Stromal cell of bone marrow (primary cell): ENCODE data around the gene MYH15.

ENCODE experiments used
- DNase-seq: peaks from one replicate; pipeline ENCODE4 v3.0.0-alpha.2; 2012; ENCODE audit warnings: low read depth

Gene MYH15

DNA sequence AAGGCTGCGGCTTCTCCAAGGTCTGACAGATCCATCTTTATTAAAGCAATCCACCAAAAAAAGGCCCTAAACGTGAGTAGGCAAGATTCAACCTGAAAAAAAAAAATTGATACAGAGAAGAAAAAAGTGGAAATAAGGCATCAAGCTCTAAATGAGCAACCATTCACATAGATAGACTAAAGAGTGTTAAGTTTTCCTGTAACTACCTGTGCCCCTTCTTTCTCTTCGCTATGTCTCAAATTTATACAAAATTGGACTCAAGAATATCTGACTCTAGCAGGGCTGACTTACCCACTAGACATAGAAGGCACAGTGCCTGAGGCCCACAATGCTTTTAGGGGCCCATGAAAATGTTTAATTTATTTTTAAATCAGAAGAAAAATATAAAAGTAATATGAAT lies at the start of gene MYH15:
Gene MYH15 (minus strand): TSS at position 101 of the 400 bp plus-strand sequence. CDS start 66 bp downstream, at position 35.
- no peak for DNase-seq

DNA sequence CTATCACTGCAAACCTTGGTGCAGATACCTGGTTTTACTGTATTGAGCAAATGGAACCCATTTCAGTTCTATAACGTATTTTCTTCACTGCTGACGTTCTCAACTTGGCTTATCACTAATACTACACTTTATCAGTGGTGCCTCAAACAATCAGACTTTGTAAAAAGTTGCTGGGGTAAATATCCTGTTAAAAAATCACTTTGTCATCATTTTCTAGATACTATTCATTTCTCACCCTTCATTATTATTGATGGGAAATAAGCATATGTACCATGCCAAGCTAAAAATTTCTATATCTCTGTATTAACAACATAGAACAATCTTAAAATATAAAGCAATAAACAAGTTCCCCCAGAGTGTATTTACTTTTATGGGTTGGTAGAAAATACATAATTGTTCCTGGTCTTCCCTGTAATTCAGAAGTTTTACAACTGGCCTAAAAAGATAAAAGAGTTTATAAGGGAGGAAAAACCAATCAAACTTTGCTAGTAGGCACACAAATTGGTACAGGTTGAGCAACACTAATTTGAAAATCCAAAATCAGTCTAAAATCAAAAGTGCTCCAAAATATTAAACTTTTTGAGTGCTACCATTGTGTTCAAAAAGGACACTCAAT lies 45.7 kb upstream of the MYH15 start:
- DNase-seq, result no peak

DNA sequence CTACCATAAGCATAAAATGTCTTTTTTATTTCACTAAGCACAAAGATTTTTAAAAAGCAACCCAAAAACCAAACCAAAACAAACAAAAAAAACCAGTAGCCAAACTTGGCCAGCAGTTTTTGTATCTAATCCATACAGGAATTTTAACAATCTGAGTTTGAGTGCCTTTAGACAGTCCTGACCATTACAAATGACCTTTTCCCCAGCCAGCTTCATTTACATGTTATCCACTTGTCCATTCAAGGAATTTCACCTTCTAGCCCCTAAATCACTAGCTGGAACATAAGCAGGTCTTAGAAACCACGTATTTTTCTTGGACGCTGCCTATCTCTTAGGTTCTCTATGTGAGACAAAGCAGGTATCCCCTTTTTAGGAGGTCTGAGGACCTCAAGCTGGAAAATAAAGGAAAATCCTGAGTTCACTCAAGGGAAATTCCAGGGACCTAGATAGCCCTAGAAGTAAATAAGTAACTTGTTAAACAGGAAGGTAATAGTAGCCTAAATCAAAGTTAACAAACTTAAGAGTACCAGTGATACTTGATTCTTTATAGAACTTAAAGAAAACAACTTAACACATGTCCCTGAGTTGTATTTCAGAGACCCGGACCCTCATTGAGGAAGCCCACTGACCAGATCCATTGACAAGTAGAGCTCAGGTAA lies 44.6 kb upstream of the MYH15 start:
- DNase-seq, result no peak

DNA sequence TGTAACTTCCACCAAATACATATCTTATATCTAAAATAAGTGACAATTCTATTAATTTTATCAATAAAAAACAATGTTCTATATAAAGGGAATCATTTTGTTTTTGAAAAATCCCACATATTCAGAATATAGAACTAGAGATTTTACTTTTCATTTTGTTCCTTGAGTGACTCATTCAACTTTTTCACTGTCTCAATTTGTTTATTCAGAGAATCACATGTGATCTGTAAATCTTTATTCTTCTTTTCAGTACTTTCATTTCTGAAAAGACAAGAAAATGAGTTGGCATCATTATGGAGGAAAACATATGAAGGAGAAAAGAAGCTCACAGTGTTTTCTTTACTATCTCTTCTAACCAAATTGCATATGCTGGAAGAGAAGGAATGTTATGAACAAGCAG lies 43.8 kb upstream of the MYH15 start:
- no peak for DNase-seq

DNA sequence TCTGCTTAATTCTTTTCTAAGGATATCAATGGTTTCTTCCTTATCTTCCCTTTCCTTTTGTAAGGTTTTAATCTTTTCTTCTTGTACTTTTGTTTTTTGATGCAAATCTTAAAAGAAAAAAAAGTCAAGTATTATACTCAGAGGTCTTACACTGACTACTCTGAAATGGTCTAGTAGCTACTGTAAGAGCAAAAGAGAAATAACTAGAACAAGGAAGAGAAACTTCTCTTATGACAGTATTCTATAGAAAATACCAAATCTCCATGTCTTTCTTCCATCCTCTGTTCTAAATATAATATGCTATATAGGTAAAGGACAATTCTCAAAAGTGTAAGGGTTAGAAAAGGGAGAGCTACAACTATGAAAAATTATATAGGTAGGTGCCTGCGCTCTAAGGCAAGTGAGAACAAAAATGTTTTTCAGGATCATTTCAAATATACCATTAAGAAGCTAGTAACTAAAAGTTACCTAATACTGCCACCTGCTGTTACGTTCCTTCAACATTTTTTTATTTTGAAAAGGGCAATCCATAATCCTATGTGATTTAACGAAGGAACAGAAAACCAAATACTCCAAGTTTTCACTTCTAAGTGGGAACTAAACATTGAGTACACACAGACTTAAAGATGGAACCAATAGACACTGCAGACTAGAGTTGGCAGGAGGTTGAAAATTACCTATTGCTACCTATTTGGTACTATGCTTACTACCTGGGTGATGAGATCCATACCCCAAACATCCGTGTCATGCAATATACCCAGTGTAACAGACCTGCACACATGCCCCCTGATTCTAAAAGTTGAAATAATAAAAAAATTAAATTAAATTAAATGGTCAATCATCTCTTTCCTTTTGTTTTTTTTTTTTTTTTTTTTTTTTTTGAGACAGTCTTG lies 42.1 kb upstream of the MYH15 start:
- peak; percentile 32 for DNase-seq

DNA sequence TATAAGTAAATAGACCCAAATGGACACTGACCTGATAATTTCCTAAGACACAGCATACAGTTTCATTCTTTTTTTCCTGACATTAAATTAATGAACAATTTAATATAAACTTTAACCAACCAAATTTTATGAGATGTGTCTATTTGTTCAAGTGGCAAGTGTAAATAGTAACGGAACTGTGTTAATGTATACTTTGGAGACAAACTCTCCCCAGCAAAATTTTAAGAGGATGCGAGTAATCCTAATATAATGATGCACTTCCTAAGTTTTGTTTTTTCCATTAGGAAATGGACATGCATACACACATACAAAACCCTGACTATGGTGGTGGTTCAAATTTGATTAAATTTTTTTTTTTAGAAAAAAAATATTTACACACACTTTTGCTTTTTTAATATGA lies 38.5 kb upstream of the MYH15 start:
- no peak for DNase-seq

DNA sequence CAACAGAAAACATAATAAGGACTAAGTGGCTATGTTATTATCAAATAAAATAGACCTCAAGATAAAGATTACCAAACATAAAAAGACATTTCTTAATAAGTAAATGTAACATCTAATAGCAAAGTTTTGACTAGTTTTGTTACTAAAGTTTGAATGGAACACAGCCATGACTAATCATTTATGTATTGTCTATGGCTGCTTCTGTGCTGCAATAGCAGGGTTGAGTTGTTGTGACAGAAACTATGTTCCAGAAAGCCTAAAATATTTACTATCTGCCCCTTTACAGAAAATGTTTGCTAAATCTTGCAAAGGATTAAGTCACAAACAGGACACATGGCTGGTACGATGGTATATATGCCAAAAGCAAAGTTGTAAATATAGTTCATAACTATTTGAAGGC lies 37.9 kb upstream of the MYH15 start:
- DNase-seq, result peak; percentile 9

DNA sequence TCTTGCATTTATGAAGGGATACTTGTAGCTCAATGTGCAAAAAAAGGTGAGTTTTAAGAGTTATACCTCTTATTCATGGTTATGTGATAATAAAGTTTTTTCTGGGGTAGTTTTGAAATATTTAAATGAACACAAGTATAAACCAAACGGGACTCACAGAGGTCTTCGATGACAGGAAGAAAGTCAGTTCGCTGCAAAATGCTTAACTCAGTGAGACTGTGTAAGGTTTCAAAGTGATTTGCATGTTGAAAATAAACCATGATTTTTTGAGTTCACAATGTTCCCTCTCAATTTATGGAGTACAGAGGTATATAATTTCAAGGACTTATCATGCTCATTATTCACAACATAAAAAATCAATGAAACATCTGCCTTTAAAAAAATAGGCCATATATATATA lies 36.3 kb upstream of the MYH15 start:
- DNase-seq, result no peak

DNA sequence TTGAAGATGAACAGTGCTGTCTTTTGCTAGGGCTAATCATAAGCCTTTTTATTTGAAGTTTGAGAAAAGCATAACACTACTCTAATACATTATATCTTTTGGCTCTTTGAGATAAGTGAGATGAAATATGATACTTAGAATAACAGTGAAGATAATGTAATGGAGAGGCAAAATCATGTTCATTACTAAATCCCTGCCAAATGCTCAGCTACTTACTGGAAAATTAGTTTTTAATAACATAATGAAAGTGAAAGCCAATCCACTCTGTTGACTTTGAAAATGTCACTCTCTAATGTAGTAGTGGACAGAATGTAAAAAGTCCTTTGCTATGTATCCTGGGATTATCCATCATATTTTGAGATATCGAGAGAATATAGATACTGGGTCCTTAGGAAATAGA lies 35.9 kb upstream of the MYH15 start:
- DNase-seq, result no peak

DNA sequence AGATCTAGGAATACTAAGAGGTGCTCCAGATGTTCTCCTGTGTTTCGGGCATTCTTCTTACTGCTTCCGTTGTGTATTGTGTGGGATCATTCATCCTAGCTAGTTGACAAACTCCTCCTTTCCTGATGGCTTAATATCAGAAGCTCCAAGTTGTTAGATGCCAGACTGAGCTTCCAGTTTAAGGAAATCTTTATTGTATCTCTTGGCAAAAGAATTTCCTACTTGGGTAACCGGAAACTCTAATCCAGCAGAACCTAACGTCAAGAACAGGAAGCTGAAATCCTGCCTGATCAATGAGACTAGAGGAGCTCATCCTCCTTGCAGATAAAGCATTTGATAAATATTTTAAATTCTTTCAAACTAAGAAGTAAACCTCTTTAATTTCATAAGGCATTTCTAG lies 27.7 kb upstream of the MYH15 start:
- no peak for DNase-seq

DNA sequence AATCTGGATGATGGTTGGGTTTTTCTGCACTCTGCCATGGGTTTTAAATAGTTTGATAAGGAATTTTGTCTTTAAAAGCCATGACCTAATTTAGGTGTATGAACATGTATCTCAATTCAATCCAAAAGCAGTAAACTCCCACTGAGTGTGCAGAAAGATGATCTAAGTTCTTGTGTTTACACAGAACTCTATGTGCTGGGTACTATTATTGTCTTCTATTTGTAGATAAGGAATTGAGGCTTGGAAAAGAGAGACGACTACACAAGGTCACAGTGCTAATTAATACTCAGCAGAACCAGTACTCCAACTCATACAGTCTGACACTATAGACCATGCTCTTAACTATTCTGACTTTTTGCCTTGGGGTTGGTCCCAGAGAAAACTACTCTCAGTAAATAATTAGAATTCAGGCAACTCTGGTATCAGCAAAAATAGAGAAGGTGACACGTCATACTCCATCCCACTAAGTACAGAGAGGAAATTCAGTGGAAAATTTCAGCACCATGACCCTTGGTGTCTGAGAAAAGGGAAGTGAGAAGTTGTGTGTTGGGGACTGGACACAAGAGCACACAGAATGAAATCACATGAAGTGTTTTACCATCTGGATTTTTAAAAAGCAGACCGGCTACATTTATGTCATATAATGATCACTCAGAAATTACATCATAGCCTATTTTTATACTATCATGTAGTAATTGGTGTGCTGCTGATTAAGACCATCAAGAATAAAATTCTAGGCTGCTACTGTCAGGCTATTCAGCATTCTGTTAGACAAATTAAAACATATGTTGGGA lies 18.3 kb upstream of the MYH15 start:
- no peak for DNase-seq

DNA sequence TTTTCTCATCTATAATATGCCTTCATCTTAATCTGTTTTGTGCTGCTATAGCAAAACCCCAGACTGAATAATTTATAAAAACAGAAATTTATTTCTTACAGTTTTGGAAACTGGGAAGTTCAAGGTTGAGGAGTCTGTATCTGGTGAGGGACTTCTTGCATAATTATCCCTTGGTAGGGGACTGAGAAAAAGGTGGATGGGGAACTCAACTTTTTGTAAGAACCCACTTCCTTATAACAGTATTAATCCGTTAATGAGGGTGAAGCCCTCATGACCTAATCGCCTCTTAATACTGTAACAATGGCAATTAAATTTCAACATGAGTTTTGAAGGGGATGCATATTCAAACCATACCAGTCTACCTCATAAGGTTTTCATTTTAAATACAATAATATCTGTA lies 17.4 kb upstream of the MYH15 start:
- no peak for DNase-seq

DNA sequence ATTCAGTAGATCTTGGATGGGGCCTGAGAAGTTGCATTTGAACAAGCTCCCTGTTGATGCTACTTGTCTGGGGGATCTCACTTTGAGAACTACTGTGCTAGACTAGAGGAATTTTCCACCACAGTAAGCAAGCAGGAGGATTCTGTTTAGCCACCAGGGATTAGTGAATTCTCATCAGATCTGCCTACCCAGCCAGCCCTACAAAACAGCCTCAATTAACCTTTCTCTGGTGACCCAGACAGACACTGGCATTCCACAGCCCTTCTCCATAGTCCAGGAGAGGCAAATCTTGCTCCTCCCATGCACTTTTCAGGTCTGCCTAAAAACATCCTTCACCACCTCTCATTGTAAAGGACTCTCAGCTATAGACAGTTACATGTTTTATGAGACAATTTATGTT lies 16.7 kb upstream of the MYH15 start:
- DNase-seq, result no peak

DNA sequence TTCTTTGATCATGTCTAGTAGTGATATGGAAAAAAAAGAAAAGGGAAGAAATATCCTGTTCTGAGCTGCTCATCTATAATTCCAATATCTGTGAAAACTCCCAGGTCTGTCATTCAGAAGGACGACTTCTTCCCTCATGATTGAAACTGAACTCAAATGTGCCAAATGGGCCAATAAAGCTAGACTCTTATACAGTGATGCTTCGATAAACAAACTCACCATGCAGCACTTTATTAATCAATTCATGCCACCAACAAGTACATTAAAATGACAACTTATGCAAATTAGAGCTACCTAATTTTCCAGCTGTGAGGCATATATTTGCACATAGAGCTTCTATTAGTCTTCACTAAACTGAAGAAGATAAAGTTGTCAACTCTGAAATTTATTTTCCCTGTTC lies 15.6 kb upstream of the MYH15 start:
- DNase-seq, result no peak

DNA sequence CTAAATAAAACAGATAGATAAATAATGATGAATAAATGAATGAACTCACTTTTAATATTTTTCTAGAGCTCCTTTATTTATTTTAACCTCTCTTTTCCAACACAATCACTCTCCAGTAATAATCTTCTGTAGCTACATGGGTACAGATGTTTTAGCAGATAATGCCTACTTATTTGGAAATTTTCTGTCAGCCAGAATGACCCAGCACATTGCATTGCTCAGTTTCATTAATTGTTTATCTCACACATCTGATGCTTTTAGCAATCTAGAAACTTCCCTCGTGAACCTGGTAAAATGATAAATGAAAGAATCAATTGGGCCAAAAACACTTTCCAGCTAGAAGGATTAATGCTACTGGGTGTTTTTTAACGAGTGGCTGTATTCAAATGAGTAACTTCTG lies 14.9 kb upstream of the MYH15 start:
- DNase-seq, result no peak

DNA sequence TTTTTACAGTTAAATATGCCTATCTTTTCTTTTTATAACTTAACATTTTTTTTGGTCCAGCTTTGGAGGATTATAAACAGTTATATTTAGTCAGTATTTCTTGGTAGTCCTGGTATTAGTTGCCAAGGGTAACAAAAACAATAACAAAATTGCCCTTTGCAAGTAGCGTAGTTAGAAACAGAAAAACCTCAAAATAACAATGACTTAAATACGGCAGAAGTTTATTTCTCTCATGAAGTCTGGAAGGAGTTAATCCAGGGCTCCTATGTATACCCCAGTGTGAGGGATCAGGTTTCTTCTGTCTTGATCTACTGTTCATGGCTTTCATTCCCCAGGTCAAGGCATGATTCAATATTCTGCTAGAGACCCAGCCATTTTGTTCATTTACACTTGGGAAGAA lies 14.1 kb upstream of the MYH15 start:
- peak; percentile 35 for DNase-seq

DNA sequence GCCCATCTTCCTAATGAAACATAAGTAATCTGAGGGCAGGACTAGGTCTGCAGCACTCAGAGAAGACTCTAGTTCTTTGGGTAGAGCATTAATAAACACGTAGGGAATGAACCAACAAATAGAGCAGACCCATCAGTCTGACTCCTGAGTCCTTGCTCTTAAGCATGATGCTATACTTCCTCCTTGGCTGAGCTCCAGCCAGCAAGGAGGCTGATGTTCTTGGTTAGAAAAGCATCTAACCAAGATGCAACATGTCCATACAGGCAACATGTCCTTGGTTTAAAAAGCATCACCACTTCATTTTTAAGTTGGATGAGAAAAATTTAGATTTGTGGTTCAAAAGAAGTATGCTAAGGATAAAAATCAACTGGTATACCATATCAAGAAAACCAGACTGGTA lies 8.5 kb upstream of the MYH15 start:
- no peak for DNase-seq

DNA sequence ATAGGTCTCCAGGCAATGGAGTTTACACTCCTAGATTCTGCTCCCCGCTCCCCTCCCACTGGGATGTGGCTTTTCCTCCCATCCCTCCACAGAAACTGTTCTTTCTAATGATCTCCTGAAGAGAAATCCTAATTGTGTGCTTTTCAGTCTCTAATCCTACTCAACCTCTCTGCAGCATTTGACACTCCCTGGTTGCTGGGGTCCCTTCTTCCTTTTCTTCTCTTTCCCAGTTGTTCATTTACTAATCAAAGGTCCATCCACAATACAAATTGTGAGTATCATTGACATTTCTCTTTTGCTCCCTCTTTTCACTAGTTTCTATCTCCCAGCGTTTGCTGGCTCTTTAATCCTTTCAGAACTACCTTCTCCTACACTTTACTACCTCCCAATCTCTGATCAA lies 6.5 kb upstream of the MYH15 start:
- DNase-seq, result no peak

DNA sequence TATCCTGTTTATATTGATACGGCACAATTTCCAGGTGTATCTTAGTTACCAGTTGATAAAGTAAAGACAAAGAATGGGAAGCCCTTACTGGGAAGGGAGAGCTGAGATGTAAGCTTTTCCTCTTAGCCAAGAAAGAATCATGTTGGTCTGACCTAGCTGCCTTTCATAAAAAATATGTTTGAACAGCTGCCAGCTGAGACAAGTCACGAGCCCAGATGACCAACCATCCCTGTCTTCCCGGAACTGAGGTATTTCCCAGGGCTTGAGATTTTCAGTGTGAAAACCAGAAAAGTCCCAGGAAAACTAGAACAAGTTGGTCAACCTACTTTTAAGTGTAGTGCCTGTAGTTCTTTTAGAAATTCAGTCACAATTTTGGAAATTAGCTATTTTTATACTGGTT lies 3.6 kb upstream of the MYH15 start:
- no peak for DNase-seq

DNA sequence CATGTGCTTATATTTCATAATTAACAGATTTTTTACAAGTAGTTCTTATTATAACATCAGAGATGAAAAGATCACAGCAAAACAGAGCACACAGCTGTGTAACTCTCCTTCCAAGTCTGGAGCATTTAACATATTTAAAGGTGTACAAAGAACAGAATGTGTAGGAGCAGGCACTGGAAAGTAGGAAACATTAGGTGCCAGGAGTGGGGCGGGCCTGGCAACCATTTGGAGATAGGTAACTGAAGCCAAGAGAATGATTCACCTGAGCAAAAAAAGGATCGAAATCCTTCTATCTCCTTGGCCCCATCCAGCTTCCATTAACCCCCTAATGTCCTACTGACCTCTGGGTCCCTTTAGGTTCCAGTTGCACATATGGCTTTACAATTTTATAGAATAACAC lies 2.3 kb upstream of the MYH15 start:
- no peak for DNase-seq

DNA sequence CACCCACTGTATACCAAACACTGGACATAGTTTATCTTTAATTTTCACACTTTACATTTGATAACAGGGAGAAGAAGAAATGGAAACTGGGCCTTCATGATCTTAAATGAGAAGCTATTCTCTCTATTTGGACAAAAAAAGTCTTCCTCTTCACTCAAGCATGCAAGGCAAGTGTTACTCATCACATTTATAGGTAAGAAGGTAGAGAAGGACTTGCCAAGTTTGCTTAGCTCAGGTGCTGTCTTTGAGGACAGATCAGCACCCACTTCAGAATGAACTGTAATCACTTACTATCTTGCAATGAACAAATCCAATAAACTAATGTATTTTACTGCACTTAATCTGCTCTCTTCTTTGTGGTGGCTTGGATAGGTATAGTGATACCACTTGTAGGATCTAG lies 1.1 kb upstream of the MYH15 start:
- DNase-seq, result no peak

DNA sequence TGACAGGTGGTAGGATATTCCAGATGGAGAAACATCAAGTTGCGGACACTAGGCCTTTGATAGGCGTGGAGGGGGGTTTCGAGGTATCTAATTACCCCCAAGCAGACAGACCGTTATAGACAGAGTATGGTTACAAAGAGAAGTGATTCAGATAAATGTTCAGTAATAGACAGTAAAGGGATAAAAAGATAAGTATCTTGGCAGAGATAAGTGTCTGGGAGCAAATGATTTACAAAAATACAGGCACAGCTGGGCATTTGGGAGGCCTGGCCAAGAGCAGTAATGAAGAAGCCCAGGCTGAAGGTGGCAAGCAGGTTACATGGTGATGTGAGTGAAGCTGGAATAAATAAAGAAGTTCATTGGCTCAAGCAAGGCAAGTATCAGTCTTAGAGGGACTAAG lies 659 bp upstream of the MYH15 start:
- DNase-seq, result no peak

DNA sequence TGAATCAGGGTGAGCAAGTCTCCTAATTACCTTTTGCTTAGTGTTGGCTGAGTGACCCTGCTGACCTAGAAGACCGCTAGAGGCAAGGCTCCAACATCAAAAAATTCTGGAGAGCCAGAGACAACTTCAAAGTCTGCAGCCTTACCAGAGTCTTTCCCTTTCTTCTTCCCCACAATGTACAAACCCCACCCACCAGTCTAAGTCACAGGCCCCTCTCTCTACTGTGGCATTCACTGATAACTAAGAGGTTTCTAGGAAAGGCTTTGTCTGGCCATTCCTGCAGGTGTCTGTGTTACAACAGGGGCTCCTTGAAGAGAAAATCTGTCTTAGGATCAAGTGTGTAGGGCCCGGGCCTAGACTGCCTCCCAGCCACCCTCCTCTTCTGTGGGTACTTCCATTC lies 525 bp downstream of the MYH15 start:
- no peak for DNase-seq
